Activated CD4-positive, alpha-beta T cell treated with anti-CD3 and anti-CD28 coated beads for 4 hours (primary cell): ENCODE results near the gene PAK5.

Experiments
- DNase-seq, 2 donors: peaks; one replicate each; pipeline ENCODE4 v3.0.0-alpha.2; 2020

The PAK5 gene

GRCh38 chr20:9775176-9775575, 63.7 kb downstream of the PAK5 start:
- no peak for DNase-seq

GRCh38 chr20:9769954-9770353, 68.9 kb downstream of the PAK5 start:
- no peak for DNase-seq

DNA sequence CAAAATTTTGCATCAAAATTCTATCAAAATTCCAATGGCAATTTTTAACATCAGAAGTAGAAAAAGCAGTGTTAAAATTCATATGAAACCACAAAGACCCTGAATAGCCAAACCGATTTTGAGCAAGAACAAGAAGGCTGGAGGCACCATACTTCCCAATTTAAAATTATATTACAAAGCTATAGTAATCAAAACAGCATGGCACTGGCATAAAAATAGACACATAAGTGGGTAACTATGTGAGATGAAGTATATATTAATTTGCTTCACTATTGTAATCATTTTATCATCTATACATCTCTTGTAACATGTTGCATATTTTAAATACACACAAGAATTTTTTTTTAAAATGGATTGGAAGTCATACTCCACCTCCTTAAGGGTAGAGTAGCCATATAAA, 77.4 kb downstream of the PAK5 start:
- DNase-seq = no peak

DNA sequence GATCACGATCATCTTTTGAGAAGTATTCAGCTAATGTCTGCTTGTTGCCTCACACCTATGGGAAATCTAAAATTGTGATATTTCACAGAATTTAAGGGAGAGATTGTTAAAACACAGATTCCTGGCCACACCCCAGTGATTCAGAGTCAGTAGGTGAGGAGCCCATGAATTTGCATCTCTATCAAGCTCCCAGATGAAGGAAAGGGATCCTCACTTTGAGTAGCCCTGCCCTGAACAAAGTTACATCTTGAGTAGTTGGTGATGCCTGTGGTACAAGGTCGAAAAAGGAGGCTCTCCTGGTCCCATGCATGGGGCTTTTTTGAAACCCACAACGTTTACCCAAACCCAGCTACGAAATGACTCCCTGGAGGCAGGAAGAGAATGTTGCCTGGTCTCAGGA, 79.5 kb downstream of the PAK5 start:
- no peak for DNase-seq

GRCh38 chr20:9758752-9759151, 80.1 kb downstream of the PAK5 start:
- DNase-seq = no peak

GRCh38 chr20:9756660-9757059, 82.2 kb downstream of the PAK5 start:
- DNase-seq = no peak

DNA sequence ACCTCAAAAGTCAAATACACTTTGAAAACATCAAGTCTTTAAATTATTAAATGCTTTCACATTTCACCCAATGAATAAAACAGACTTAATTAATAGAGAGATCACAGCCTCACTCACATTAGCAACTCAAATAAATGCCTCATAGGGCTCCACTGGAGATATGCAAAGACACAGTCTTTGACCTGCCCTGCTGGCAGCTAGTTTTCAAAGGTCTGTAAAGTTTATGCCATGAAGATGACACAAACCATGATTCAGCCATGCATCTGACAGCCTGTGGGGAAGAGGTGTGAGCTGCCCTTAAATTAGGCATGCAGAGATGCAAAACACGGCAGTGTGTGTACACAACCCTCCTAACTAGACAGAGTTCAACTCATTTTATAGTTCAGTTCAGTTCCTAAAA, 83.6 kb downstream of the PAK5 start:
- no peak for DNase-seq

GRCh38 chr20:9744551-9744950, 94.3 kb downstream of the PAK5 start:
- DNase-seq = no peak

DNA sequence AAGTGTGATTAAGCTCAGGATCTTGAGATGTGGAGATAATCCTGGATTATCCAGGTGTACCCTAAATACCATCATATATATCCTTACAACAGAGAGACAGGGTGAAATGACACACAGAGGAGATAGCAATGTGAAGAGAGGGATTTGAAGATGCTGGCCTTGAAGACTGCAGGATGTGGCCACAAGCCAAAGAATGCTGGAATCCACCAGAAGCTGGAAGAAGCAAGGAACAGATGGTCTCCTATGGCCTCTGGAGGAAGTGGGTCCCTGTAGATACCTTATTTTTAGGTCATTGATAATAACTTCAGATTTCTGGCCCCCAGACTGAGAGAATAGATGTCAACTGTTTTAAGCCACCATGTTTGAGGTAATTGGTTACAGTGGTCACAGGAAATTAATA, 95.0 kb downstream of the PAK5 start:
- no peak for DNase-seq

- DNase-seq = no peak
Measured at GRCh38 chr20:9742821-9743220, 96.1 kb downstream of the PAK5 start.

DNA sequence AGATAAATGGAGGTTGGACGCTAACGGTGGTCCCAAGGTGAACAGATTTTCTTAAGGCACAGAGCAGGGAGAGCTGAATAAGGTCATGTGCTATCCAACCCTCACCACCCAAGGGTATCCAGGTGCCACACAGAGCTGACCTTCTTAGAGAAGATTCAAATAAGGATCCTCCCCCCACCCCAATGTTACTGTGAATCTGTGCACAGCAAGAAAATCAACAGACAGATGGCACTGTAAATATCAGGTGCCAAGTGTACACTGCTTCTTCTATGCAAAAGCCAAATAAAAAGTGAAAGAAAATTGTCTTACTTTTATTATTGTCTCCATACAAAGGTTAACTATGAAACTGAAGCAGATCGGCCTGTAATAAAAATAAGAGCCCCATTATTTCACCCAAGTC, 96.9 kb downstream of the PAK5 start:
- DNase-seq = no peak

DNA sequence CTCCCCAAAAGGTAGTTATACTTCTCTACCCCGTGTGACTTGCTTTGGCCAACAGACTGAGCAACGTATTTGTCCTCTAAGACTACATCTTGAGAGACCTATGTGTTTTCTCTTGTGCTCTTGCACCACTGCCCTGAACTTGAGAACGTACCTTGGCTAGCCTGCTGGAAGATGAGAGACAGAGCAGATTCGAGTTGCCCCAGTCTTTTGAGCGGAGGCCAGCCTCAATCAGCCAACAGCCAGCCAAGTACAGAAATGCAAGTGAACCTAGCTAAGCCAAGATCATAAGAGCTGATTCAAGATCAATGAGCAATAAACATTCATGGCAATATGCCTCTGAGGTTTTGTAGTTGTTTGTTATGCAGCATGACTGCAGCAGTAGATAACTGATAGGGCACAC, 98.4 kb downstream of the PAK5 start:
- DNase-seq = no peak

GRCh38 chr20:9739991-9740390, 98.9 kb downstream of the PAK5 start:
- no peak for DNase-seq

GRCh38 chr20:9736373-9736772, 102.5 kb downstream of the PAK5 start:
- no peak for DNase-seq

DNA sequence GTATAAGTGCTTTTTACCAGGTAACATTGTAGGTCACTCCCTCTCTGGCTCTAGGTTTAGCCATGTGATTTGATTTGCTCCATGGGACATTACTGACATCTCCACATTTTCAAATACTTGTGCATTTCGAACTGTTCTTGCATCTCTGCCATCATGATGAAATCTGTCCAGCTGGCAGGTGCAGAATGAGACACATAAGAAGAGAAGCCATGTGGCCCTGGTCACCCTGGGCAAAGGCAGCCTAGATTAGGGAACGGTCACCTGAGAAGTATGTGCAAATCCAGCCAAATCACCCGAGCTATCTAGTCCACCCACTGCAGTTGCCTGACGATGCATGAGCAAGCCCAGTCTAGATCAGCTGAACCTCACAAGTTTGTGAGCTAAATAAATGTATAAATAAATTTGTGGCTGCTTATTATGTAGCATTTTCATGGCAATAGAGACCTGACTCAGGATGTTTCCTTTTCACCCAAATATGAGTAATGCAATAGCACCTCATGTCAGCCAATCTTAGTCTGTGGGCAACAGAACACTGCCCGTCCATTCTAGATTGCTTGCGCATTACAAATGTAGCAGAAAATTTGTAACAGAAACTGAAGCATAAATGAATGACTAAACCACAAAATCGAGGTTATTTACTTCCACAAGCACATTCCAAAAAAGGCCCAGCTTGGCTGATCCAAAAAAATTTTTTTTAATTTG, 115.2 kb downstream of the PAK5 start:
- no peak for DNase-seq

- DNase-seq = no peak
Measured at GRCh38 chr20:9711872-9712271, 127.0 kb downstream of the PAK5 start.

DNA sequence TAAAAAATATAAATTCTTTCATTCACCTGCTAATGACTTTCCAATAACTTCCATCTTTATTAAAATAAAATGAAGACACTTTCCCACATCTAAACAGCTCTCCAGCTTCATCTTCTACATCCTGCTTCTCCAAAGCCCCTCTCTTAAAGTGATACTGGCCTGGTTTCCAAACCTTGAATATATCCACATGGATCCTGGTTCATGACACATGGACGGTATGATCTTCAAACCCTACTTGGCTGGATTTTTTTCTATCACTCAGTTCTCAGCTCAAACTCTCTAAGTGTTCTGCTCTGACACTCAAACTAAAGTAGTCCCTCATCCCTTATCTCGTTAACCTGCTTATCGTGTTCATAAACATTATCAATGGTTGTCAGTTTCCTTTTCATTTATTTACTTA, 128.2 kb downstream of the PAK5 start:
- no peak for DNase-seq

GRCh38 chr20:9705722-9706476, 133.0 kb downstream of the PAK5 start:
- DNase-seq = no peak

- no peak for DNase-seq
Measured at GRCh38 chr20:9699181-9699580, 139.7 kb downstream of the PAK5 start.

- no peak for DNase-seq
Measured at GRCh38 chr20:9689041-9689440, 149.8 kb downstream of the PAK5 start.

DNA sequence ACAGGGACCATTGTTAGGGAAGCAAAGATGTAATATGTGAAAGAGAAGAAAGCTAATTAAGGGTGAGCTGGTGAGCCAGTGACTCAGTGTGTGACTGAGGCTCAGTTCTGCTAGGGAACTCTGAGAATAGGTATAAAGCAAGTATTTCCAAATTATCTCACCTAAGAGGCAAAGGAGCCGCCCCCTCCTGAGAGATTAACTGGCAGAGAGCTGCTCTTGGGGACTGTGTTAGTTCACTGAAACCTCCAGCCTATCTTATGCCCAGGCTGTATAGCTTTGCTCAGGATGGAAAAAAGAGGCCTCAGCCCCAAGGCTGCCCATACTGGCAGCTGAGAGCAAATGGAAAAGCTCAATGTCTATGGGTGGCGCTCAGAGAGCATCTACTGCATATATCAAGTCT, 152.0 kb downstream of the PAK5 start:
- DNase-seq = no peak

GRCh38 chr20:9686455-9686854, 152.4 kb downstream of the PAK5 start:
- DNase-seq = no peak

- no peak for DNase-seq
Measured at GRCh38 chr20:9686001-9686400, 152.9 kb downstream of the PAK5 start.

- no peak for DNase-seq
Measured at GRCh38 chr20:9685011-9685410, 153.9 kb downstream of the PAK5 start.

- no peak for DNase-seq
Measured at GRCh38 chr20:9677100-9677623, 161.7 kb downstream of the PAK5 start.
